Activated CD8-positive, alpha-beta memory T cell treated with anti-CD3 and anti-CD28 coated beads, Interleukin-2, amount 50 U/mL, for 24 hours (primary cell): ENCODE results near the gene STX16.

ENCODE experiments used
- DNase-seq: peaks from one replicate; pipeline ENCODE4 v3.0.0-alpha.2; 2020; ENCODE audit errors: extremely low read depth

STX16 gene

GRCh38 chr20:58710481-58711265 lies 59.6 kb downstream of the STX16 start:
- DNase-seq = no peak

GRCh38 chr20:58711266-58712051 lies 60.4 kb downstream of the STX16 start:
- DNase-seq = no peak

DNA sequence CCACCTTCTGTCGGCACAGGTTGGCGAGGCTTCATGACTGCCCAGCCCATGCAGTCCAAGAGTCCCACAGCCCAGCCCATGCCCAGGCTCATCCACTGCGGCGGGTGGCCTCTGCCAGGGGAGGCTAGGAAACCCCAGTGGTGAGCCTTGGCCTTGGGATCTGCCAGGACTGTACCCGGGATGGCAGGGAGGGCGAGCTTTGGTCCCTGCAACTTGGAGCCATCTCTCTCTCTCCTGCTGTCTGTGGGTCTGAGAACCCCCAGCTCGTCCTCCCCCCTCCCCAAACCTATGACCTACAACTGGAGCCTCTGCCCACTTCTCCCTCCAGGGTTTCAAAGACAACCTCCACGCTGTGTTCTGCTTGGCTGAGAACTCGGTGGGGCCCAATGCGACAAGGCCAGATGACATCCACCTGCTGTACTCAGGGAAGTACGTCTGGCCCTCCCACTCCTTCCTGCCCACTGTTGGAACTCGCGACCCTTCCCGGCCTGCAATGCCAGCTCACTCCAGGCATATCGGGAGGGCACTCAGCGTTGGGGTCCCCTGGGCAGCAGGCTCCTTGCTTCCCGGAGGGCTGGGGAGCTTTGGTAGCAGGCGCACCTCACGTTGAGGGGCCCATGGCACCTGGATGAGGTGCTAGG lies 61.2 kb downstream of the STX16 start:
- DNase-seq = no peak

GRCh38 chr20:58712806-58713731 lies 62.0 kb downstream of the STX16 start:
- no peak for DNase-seq

DNA sequence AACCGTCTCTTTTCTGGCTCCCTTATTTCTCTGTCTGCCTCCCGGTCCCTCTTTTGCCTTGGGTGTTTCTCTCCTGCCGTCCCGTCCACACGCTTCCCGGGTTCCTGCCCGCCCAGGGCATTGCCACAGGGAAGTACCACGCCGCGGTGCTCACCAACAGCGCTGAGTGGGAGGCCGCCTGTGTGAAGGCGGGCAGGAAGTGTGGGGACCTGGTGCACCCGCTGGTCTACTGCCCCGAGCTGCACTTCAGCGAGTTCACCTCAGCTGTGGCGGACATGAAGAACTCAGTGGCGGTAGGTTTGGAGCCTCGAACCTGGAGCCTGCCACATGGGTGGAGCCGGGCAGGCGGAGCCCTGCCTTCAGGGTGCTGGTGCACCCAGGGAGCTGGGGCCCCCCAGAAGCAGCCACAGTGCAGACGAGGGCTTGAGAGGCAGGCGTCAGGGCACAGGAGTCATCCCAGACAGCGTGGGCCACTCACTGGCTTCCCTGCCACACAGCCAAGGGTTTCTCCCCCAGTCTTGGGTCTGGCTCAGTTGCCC lies 62.8 kb downstream of the STX16 start:
- DNase-seq = no peak

GRCh38 chr20:58714340-58714922 lies 63.3 kb downstream of the STX16 start:
- no peak for DNase-seq

DNA sequence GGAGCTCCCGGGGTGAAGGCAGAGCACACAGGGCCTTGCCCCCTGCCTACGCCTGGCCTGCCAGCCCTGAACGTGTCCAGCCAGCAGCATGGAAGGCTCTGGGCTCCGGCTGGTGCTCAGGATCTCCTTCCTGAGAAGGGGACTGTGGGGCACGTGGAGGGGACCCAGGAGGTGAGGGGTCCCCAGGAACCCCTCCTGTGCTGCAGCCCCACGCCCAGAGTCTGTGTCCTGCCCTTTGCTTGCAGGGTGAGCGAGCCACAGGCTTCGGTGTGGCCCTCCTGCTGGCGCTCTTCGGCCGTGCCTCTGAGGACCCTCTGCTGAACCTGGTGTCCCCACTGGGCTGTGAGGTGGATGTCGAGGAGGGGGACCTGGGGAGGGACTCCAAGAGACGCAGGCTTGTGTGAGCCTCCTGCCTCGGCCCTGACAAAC lies 63.9 kb downstream of the STX16 start:
- no peak for DNase-seq

GRCh38 chr20:58715391-58715800 lies 64.3 kb downstream of the STX16 start:
- no peak for DNase-seq

- DNase-seq = no peak
Observed at GRCh38 chr20:58715801-58716475, 64.9 kb downstream of the STX16 start.

DNA sequence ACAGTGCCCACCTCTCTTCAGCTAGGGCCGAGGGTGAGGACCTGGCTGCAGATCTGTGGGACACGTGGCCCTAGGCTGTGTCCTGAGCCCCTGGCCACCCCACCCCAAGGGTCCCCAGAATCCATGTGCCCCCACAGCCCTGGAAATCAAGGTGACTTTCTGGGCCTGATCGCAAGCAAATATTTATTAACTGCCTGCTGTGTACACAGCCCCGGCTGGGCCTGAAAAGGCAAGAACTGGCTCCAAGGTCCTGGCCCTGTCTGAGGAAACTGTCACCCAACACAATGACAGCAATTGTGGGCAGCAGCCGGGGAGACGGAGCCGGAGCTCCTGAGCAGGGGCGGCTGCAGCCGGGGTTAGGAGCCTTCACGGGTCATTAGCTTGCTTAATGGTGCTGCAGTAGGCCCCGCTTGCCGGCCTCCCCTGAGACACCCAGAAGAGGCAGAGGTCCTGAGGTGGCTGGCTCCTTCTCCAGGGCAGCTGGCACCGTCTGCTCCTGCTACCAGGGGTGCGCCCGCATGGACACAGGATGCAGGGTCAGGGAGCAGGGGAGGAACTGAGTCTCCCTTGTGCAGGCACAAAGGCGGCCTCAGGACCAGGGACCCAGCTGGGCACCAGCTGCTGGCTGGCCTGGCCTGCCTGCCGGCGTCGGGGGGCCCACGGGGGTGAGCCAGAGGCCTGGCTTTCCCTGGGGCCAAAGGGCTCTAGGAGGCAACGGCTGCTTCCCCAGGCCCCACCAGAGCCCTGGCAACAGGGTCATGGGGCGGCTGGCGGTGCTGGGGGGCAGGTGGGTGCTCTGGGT lies 65.6 kb downstream of the STX16 start:
- no peak for DNase-seq

GRCh38 chr20:58717278-58718091 lies 66.4 kb downstream of the STX16 start:
- DNase-seq = no peak

GRCh38 chr20:58718121-58718563 lies 67.1 kb downstream of the STX16 start:
- no peak for DNase-seq

GRCh38 chr20:58718729-58719128 lies 67.6 kb downstream of the STX16 start:
- no peak for DNase-seq

GRCh38 chr20:58719258-58719657 lies 68.2 kb downstream of the STX16 start:
- no peak for DNase-seq

- no peak for DNase-seq
Observed at GRCh38 chr20:58719971-58720371, 68.9 kb downstream of the STX16 start.

DNA sequence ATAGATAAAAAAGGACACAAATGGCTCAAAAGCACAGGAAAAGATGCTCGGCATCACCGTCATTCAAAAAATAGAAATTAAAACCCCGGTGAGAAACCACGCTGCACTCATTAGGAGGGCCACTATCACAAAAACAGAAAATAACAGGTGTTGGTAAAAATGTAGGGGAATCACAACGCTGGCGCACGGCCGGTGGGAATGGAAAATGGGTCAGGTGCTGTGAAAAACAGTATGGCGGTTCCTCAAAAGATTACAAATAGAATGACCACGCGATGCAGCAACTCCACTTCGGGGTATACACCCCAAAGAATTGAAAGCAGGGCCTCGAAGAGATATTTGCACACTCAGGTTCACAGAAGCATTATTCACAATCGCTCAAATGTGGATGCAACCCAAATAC lies 69.8 kb downstream of the STX16 start:
- no peak for DNase-seq

DNA sequence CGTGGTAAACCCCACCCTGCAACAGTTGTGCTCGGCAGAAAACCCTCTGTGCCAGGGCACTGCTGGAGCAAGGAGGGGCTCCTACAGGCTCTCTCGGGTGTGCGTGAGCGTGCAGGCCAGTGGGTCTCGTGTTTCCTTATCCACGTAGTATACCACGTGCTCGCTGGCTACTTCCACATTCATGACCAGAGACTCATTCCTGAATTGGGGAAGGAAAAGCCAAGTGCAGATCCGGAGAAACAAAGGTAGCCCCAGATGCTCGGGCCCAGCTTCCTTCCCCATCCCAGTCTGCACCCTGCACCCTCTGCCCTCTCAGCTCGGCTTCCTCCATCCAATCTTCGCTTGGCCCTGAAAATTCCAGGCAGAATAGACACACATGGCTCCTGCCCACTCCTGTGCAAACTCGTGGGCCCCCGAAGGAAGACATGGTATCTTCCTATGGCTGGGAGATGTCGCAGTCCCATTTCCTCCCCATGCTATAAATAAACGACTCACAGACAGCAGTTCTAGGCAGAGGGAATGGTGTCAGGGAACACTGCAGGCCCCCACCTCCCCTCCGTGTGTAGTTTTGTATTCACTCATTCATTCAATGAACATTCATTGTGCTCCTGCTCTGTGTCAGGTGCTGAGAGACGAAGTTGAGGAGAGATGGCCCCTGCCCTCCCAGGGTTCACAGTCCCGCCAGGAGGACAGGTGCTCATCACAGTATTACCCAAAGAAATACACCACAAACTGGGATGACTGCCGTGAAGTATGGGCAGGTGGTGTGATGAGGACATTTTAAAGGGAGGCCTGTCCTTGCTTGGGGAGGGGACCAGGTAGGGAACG lies 71.1 kb downstream of the STX16 start:
- no peak for DNase-seq
